ENCODE results near the gene NEBL.

NEBL gene

GRCh38 chr10:20897146-20897825, at the start of gene NEBL:
Gene NEBL, minus strand, starts transcription at chr10:20897311. Its CDS starts 106 bp downstream, at chr10:20897205.
- no peak for TF ChIP-seq CTCF (IDR thresholded peaks at IDR 0.05)

- no peak for TF ChIP-seq CTCF (IDR thresholded peaks at IDR 0.05)
Observed at GRCh38 chr10:20945546-20946332, 48.6 kb upstream of the NEBL start.

GRCh38 chr10:20944789-20945502, 47.8 kb upstream of the NEBL start:
- no peak for TF ChIP-seq CTCF (IDR thresholded peaks at IDR 0.05)

- TF ChIP-seq CTCF (IDR thresholded peaks at IDR 0.05), result no peak
Observed at GRCh38 chr10:20936396-20936795, 39.3 kb upstream of the NEBL start.

GRCh38 chr10:20935931-20936330, 38.8 kb upstream of the NEBL start:
- no peak for TF ChIP-seq CTCF (IDR thresholded peaks at IDR 0.05)

- no peak for TF ChIP-seq CTCF (IDR thresholded peaks at IDR 0.05)
Observed at GRCh38 chr10:20935301-20935700, 38.2 kb upstream of the NEBL start.

GRCh38 chr10:20933705-20934104, 36.6 kb upstream of the NEBL start:
- TF ChIP-seq CTCF (IDR thresholded peaks at IDR 0.05), result no peak
